ENCODE measurements around the gene EVI5L. TPM values are rescaled to one million over a fixed set of nuclear protein-coding genes. Genes with fewer than 3 reads are reported as not detected.

EVI5L gene
- polyA plus RNA-seq, 3 donors, result 0.76 to 5.7 (median 1.3) TPM

DNA sequence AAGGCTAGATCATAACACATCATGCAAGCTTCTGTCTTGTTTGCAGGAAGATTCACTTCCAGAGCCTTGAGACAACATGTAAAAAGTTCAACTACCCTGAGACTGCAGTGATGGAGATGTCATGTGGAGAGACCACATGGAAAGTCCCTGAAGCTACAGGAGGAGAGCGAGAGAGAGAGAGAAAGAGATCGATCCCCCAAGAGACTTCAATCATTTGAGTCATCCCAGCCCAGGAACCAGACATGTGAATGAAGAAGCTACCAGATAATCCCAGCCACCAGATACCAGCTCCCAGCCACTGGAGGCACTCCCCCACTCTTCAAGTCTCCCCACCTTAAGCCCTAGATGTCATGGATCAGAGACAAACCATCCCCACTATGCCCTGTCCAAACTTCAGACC lies 10.7 kb upstream of the EVI5L start:
- intact Hi-C loops (cut with micrococcal nuclease), result no loop called here
- Mint-ChIP-seq H3K4me3 (no peak overlapping the region), H3K36me3 (peaks cover 0 to 8% of the 10 kb centered on the region in 2 donors), H3K9me3 (peaks cover 13 to 42% (median 29%) of the 10 kb centered on the region in 7 donors), H3K4me1 (peaks cover 16% of the 10 kb centered on the region), H3K27ac (no peak overlapping the region), H3K27me3 (ENCODE audit: low read depth in 3 of 3) (peaks cover 8 to 22% (median 8%) of the 10 kb centered on the region in 3 donors)
- no peak for DNase-seq
- H3K9me3 ChIP-seq (replicated peaks in 1 of 2; ENCODE audit: control insufficient read depth in 1 of 2, insufficient read depth in 1 of 2, low read length in 2 of 2), result peaks cover 30 to 36% of the 10 kb centered on the region in 2 donors
- no peak overlapping the region for H3K4me2 ChIP-seq (replicated peaks; ENCODE audit: extremely low read depth, low read length, poor library complexity, severe bottlenecking)
- peaks cover 12 to 14% of the 10 kb centered on the region in 2 donors for H3K4me1 ChIP-seq (ENCODE audit: control insufficient read depth in 1 of 2, insufficient read depth in 2 of 2, low read length in 2 of 2)
- no peaks in the 10 kb centered on the region for H4K20me1 ChIP-seq (ENCODE audit: insufficient read depth, low read length)
- no peak overlapping the region for H2AFZ ChIP-seq (ENCODE audit: insufficient read depth, low read depth, low read length, poor library complexity, severe bottlenecking)
- peaks cover 0 to 9% of the 10 kb centered on the region in 2 donors for H3K27me3 ChIP-seq (ENCODE audit: control insufficient read depth in 2 of 2, insufficient read depth in 2 of 2, low read length in 2 of 2)
- no peak overlapping the region for H3K9ac ChIP-seq (ENCODE audit: insufficient read depth, low read length, poor library complexity, severe bottlenecking)
- H3K79me2 ChIP-seq (ENCODE audit: insufficient read depth, low read length), result no peaks in the 10 kb centered on the region
- WGBS (ENCODE audit: insufficient coverage), result no CpG with 5 or more reads among the region's 2 CpGs
- no peak overlapping the region for H3K4me3 ChIP-seq (replicated peaks in 1 of 3; ENCODE audit: low read depth in 2 of 3, low read length in 3 of 3)
- H3K27ac ChIP-seq (ENCODE audit: low read depth in 1 of 2, low read length in 2 of 2), result no peak overlapping the region
- no peak for TF ChIP-seq CTCF (IDR thresholded peaks at IDR 0.05)
- no peaks in the 10 kb centered on the region for H3K36me3 ChIP-seq (replicated peaks in 1 of 2; ENCODE audit: control insufficient read depth in 1 of 2, insufficient read depth in 2 of 2, low read length in 2 of 2)

DNA sequence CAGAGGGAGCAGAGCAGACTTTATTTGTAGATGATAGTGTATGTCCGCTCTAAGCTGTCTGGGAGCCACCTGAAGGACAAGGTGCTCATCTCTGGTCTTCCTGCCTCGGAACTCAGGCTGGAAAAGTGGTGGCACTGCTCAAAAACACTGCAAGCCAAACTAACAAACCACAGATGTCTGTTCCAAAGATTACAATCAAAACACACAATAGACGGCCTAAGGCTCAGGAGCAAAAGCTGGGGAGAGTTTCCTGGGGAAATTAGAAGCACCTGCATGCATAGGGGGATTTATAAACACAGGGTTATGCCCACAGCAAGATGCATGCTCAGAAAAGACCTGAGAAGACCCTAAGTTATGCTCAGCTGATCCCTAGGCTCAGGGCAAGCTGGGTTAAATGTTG lies 9.4 kb upstream of the EVI5L start:
- intact Hi-C loops (cut with micrococcal nuclease), result no loop called here
- H3K27me3 Mint-ChIP-seq (ENCODE audit: low read depth in 3 of 3), result peaks cover 16 to 30% (median 18%) of the 10 kb centered on the region in 3 donors
- peaks cover 30 to 31% of the 10 kb centered on the region in 2 donors for H3K9me3 ChIP-seq (replicated peaks in 1 of 2; ENCODE audit: control insufficient read depth in 1 of 2, insufficient read depth in 1 of 2, low read length in 2 of 2)
- no peaks in the 10 kb centered on the region for H3K36me3 ChIP-seq (replicated peaks in 1 of 2; ENCODE audit: control insufficient read depth in 1 of 2, insufficient read depth in 2 of 2, low read length in 2 of 2)
- no peaks in the 10 kb centered on the region for H3K79me2 ChIP-seq (ENCODE audit: insufficient read depth, low read length)
- H3K9me3 Mint-ChIP-seq, result peaks cover 13 to 39% (median 28%) of the 10 kb centered on the region in 7 donors
- no peak overlapping the region for H3K4me3 Mint-ChIP-seq
- H3K36me3 Mint-ChIP-seq, result peaks cover 0 to 8% of the 10 kb centered on the region in 2 donors
- no peak for DNase-seq
- no CpG with 5 or more reads among the region's 3 CpGs for WGBS (ENCODE audit: insufficient coverage)
- H3K4me1 ChIP-seq (ENCODE audit: control insufficient read depth in 1 of 2, insufficient read depth in 2 of 2, low read length in 2 of 2), result peaks cover 2% of the 10 kb centered on the region in 2 donors
- no peak overlapping the region for H3K4me3 ChIP-seq (replicated peaks in 1 of 3; ENCODE audit: low read depth in 2 of 3, low read length in 3 of 3)
- H2AFZ ChIP-seq (ENCODE audit: insufficient read depth, low read depth, low read length, poor library complexity, severe bottlenecking), result no peak overlapping the region
- no peaks in the 10 kb centered on the region for H4K20me1 ChIP-seq (ENCODE audit: insufficient read depth, low read length)
- peaks cover 6% of the 10 kb centered on the region for H3K4me1 Mint-ChIP-seq
- H3K27me3 ChIP-seq (ENCODE audit: control insufficient read depth in 2 of 2, insufficient read depth in 2 of 2, low read length in 2 of 2), result peaks cover 0 to 9% of the 10 kb centered on the region in 2 donors
- TF ChIP-seq CTCF (IDR thresholded peaks at IDR 0.05), result no peak
- no peak overlapping the region for H3K4me2 ChIP-seq (replicated peaks; ENCODE audit: extremely low read depth, low read length, poor library complexity, severe bottlenecking)
- H3K27ac ChIP-seq (ENCODE audit: low read depth in 1 of 2, low read length in 2 of 2), result no peak overlapping the region
- H3K9ac ChIP-seq (ENCODE audit: insufficient read depth, low read length, poor library complexity, severe bottlenecking), result no peak overlapping the region
- H3K27ac Mint-ChIP-seq, result no peak overlapping the region
